Nephron progenitor cell (in vitro differentiated cells): ENCODE measurements around the gene CYTH4.

Experiments
- DNase-seq: peaks from one replicate; pipeline ENCODE4 v3.0.0; 2021
- H3K27ac Mint-ChIP-seq: 2 replicates; pipeline ENCODE4 v1.8.0; 2021; ENCODE audit warnings: mild to moderate bottlenecking, moderate library complexity, mixed read lengths
- H3K27me3 Mint-ChIP-seq: 2 replicates; pipeline ENCODE4 v1.8.0; 2021; ENCODE audit warnings: mild to moderate bottlenecking, low read depth, mixed read lengths; ENCODE audit not compliant: poor library complexity
- H3K36me3 Mint-ChIP-seq: 2 replicates; pipeline ENCODE4 v1.8.0; 2021; ENCODE audit warnings: low read depth, mixed read lengths
- H3K4me1 Mint-ChIP-seq: 2 replicates; pipeline ENCODE4 v1.8.0; 2021; ENCODE audit warnings: mixed read lengths
- H3K4me3 Mint-ChIP-seq: 2 replicates; pipeline ENCODE4 v1.8.0; 2021; ENCODE audit warnings: mild to moderate bottlenecking, moderate library complexity, mixed read lengths
- H3K9me3 Mint-ChIP-seq: 2 replicates; pipeline ENCODE4 v1.8.0; 2021; ENCODE audit warnings: mild to moderate bottlenecking, moderate library complexity, mixed read lengths
- TF ChIP-seq, protein P1 (sequence below): fragments of 200-600 bp; sonication (generic); IDR thresholded peaks from 2 replicates; pipeline ENCODE4 v1.5.0; 2021; ENCODE audit warnings: antibody characterized with exemption

Gene CYTH4

DNA sequence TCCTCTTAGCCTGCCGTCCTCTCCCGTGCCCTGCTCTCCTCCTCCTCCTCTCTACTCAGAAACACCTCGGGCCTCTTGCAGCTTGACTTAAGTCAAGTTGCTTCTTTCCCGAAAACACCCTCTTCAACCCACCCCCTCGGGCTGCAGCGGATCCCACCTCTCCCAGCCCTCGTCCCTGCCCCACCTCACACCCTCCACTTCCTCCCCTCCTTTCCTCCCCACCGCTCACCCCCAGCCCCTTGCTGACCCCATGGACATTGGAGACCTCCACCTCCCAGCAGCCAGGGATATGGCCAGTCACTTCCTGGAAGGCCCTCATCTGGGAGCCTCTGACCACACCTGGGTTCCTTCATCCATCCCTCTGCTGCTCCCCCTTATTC is 8.5 kb upstream of the CYTH4 start:
- H3K4me3 Mint-ChIP-seq, result no peak overlapping the region
- no peaks in the 10 kb centered on the region for H3K36me3 Mint-ChIP-seq
- H3K27ac Mint-ChIP-seq, result no peak overlapping the region
- DNase-seq, result no peak
- H3K27me3 Mint-ChIP-seq, result peaks cover 32% of the 10 kb centered on the region
- no peaks in the 10 kb centered on the region for H3K9me3 Mint-ChIP-seq
- TF ChIP-seq, protein P1, sequence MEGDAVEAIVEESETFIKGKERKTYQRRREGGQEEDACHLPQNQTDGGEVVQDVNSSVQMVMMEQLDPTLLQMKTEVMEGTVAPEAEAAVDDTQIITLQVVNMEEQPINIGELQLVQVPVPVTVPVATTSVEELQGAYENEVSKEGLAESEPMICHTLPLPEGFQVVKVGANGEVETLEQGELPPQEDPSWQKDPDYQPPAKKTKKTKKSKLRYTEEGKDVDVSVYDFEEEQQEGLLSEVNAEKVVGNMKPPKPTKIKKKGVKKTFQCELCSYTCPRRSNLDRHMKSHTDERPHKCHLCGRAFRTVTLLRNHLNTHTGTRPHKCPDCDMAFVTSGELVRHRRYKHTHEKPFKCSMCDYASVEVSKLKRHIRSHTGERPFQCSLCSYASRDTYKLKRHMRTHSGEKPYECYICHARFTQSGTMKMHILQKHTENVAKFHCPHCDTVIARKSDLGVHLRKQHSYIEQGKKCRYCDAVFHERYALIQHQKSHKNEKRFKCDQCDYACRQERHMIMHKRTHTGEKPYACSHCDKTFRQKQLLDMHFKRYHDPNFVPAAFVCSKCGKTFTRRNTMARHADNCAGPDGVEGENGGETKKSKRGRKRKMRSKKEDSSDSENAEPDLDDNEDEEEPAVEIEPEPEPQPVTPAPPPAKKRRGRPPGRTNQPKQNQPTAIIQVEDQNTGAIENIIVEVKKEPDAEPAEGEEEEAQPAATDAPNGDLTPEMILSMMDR, result no peak
- H3K4me1 Mint-ChIP-seq, result peaks cover 21% of the 10 kb centered on the region

DNA sequence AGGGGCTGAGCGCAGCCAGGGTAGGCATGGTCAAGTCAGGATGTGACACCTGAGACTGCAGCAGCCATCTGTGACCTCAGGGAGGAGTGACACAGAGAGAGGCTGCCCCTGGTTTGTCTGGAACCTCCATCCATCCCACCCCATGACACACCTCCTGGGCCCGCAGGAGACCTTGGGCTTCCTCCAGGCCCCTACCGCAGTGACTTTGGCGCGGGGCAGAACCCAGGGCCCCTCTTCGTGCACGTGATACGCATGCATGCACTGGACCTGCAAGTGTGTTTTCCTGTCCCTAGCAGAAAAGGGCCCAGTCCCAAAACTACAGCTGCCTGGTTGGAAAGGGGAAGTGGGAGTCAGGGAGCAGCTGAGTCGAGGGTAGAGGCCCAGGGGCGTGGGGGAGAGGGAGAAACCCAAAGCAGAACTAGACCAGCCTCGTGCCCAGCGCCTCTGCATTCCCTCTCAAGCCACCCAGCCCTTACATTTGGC is 7.9 kb upstream of the CYTH4 start:
- Mint-ChIP-seq H3K4me3 (no peak overlapping the region), H3K27me3 (peaks cover 32% of the 10 kb centered on the region), H3K27ac (no peak overlapping the region), H3K4me1 (peaks cover 24% of the 10 kb centered on the region), H3K9me3 (no peaks in the 10 kb centered on the region), H3K36me3 (no peaks in the 10 kb centered on the region)
- DNase-seq, result no peak
- TF ChIP-seq, protein P1, result no peak

DNA sequence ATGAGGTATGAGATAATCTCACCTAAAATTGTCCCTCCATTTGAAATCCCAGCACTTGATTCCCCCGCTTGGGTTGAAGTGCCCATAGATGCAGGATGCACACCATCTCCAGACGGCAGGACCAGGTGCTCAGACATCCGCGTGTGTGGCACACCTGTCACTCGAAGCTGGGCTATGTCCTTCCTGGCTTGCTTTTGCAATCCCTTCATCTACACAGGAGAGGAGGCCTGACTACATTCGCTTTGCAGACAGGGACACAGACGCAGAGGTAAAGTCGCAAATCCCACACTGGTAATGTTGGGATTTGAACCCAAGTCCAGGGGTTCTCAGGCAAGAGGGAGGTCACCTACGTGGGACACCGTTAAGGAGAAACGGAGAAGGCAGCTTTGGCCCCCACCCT is 7.2 kb upstream of the CYTH4 start:
- H3K9me3 Mint-ChIP-seq, result no peaks in the 10 kb centered on the region
- peaks cover 30% of the 10 kb centered on the region for H3K27me3 Mint-ChIP-seq
- no peaks in the 10 kb centered on the region for H3K36me3 Mint-ChIP-seq
- H3K27ac Mint-ChIP-seq, result no peak overlapping the region
- DNase-seq, result no peak
- no peak overlapping the region for H3K4me3 Mint-ChIP-seq
- TF ChIP-seq, protein P1, result no peak
- H3K4me1 Mint-ChIP-seq, result peaks cover 28% of the 10 kb centered on the region

DNA sequence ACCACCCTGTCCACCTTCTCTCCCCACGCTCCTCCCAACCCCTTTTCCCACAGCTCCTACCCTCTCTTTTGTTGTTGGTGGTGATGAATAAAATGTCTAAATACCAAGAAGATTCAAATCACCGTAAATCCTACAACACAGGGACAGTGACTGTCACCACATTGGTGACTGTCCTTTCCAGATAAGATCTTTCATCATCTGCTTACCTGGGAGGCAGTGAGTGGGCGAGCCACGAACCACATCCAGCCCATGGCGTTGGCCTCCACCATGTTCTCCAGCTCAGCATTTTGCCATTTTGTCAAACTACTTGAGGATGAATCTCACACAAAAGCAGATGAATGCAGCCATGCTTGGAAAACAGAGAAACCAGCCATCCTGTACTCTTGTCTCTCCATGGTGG is 6.7 kb upstream of the CYTH4 start:
- Mint-ChIP-seq H3K27me3 (peaks cover 25% of the 10 kb centered on the region), H3K9me3 (no peaks in the 10 kb centered on the region), H3K4me3 (no peak overlapping the region), H3K4me1 (peaks cover 28% of the 10 kb centered on the region), H3K27ac (no peak overlapping the region), H3K36me3 (no peaks in the 10 kb centered on the region)
- no peak for DNase-seq
- TF ChIP-seq, protein P1, result no peak

DNA sequence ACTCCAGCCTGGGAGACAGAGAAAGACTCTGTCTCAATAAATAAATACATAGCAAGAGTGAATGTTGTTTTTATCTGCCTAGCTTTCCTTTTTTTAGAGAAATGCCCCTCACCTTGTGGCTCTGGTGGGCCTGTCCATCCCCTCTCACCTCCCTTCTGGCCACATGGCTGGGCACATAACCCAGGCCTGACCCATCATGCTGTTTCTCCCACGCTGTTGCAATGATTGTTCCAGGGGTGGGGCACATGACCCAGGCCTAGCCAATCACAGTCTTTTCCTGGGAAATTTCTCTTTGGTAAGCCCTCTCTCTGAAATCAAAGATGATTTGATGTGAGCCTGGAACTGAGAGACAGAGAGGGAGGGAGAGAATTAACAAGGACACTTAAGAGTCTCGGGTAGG is 5.5 kb upstream of the CYTH4 start:
- no peak for DNase-seq
- TF ChIP-seq, protein P1, result no peak
- no peaks in the 10 kb centered on the region for H3K36me3 Mint-ChIP-seq
- H3K4me3 Mint-ChIP-seq, result no peak overlapping the region
- H3K27me3 Mint-ChIP-seq, result peaks cover 15% of the 10 kb centered on the region
- peaks cover 28% of the 10 kb centered on the region for H3K4me1 Mint-ChIP-seq
- H3K27ac Mint-ChIP-seq, result no peak overlapping the region
- H3K9me3 Mint-ChIP-seq, result no peaks in the 10 kb centered on the region

DNA sequence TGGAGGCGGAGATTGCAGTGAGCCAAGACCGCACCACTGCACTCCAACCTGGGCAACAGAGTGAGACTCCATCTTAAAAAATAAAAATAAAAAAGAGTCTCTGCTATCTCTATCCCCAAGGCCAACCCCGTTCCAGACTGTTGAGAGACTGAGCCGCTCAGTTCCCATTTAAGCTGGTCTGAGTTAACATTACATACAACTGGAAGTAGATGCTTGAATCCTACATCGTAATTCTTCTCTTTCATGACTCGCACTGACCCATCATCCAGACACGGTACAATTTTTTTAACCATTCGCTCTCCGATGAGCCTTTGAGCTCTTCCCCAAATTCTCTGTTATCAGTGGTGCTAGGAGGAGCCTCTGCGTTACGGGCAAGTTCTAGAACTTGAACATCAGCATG is 4.9 kb upstream of the CYTH4 start:
- H3K36me3 Mint-ChIP-seq, result no peaks in the 10 kb centered on the region
- H3K27me3 Mint-ChIP-seq, result peaks cover 13% of the 10 kb centered on the region
- no peak for DNase-seq
- TF ChIP-seq, protein P1, result no peak
- no peak overlapping the region for H3K27ac Mint-ChIP-seq
- H3K4me3 Mint-ChIP-seq, result no peak overlapping the region
- peaks cover 28% of the 10 kb centered on the region for H3K4me1 Mint-ChIP-seq
- no peaks in the 10 kb centered on the region for H3K9me3 Mint-ChIP-seq
